Endodermal cell (in vitro differentiated cells): ENCODE results near the gene TTLL5. TPM values are rescaled to one million over a fixed set of nuclear protein-coding genes. Genes with fewer than 3 reads are reported as not detected.
A peak's percentile ranks its signal among the peaks of the same experiment; 100 is the strongest.

Source experiments
- DNase-seq: peaks from one replicate; pipeline ENCODE4 v3.0.0-alpha.2; 2017
- H3K27ac ChIP-seq: 2 replicates; pipeline ENCODE4 v1.5.1; 2013; ENCODE audit warnings: mild to moderate bottlenecking, low read depth, low read length, moderate library complexity
- H3K27me3 ChIP-seq: 2 replicates; pipeline ENCODE4 v1.6.1; 2013; ENCODE audit warnings: mild to moderate bottlenecking, low read length, moderate library complexity; ENCODE audit not compliant: insufficient read depth, control insufficient read depth, poor library complexity, severe bottlenecking
- H3K36me3 ChIP-seq: 2 replicates; pipeline ENCODE4 v1.7.0; 2013; ENCODE audit warnings: mild to moderate bottlenecking, low read length, moderate library complexity; ENCODE audit not compliant: control insufficient read depth, insufficient read depth
- H3K4me1 ChIP-seq: one replicate; pipeline ENCODE4 v1.7.0; 2013; ENCODE audit warnings: low read length; ENCODE audit not compliant: control insufficient read depth, insufficient read depth
- H3K4me3 ChIP-seq: 2 replicates; pipeline ENCODE4 v1.5.1; 2013; ENCODE audit warnings: mild to moderate bottlenecking, low read length, moderate library complexity
- H3K9ac ChIP-seq: 2 replicates; pipeline ENCODE4 v1.6.1; 2013; ENCODE audit warnings: mild to moderate bottlenecking, low read length, moderate library complexity; ENCODE audit not compliant: poor library complexity, severe bottlenecking; ENCODE audit errors: extremely low read depth
- H3K9me3 ChIP-seq: 2 replicates; pipeline ENCODE4 v1.6.1; 2013; ENCODE audit warnings: mild to moderate bottlenecking, low read length, moderate library complexity; ENCODE audit not compliant: control insufficient read depth
- H3K27ac Mint-ChIP-seq: 2 replicates; pipeline ENCODE4 v1.8.0; 2020; ENCODE audit warnings: mixed read lengths
- H3K27me3 Mint-ChIP-seq: 2 replicates; pipeline ENCODE4 v1.8.0; 2021; ENCODE audit warnings: mild to moderate bottlenecking, mixed read lengths; ENCODE audit not compliant: insufficient read depth
- H3K36me3 Mint-ChIP-seq: 2 replicates; pipeline ENCODE4 v1.8.0; 2020; ENCODE audit warnings: low read depth, mixed read lengths
- H3K4me1 Mint-ChIP-seq: 2 replicates; pipeline ENCODE4 v1.8.0; 2020; ENCODE audit warnings: mixed read lengths
- H3K4me3 Mint-ChIP-seq: 2 replicates; pipeline ENCODE4 v1.8.0; 2020; ENCODE audit warnings: mild to moderate bottlenecking, moderate library complexity, mixed read lengths
- H3K9me3 Mint-ChIP-seq: 2 replicates; pipeline ENCODE4 v1.8.0; 2020; ENCODE audit warnings: mild to moderate bottlenecking, mixed read lengths
- CTCF ChIP-seq: fragments of 200-600 bp; sonication (generic); conservative IDR thresholded peaks from 2 replicates; pipeline ENCODE4 v1.5.0; 2021; ENCODE audit warnings: antibody characterized with exemption, mild to moderate bottlenecking
- WGBS, 2 experiments: methylation state at CpG; one replicate each; pipeline versions ENCODE4 v1.1.5 to v1.1.7; 2013; ENCODE audit warnings: missing lambda C conversion rate in 2 of 2, mixed read lengths in 1 of 2; ENCODE audit not compliant: insufficient coverage in 1 of 2, insufficient read length in 1 of 2; 5-methylcytosine and 5-hydroxymethylcytosine counted together
- total RNA-seq, 2 donors: library from RNA; stranded (reverse); fragmentation: NEBNext Ultra II Directional in 1 of 2; extraction: Animal tissue kit (Norgen Biotek cat#: 25700) in 1 of 2; gene quantifications; 2 replicates in 1 of 2; 3 replicates in 1 of 2; pipeline ENCODE4 v1.2.1, GENCODE V29; 2021

Gene TTLL5
- total RNA-seq, 2 donors from 2014 or later: 50.5 to 54.2 TPM

- Histone ChIP-seq H3K27me3 (no peaks in the 10 kb centered on the region), H3K9ac (no peak overlapping the region), H3K36me3 (no peaks in the 10 kb centered on the region), H3K4me1 (no peaks in the 10 kb centered on the region), H3K4me3 (no peak overlapping the region), H3K27ac (no peak overlapping the region), H3K9me3 (no peaks in the 10 kb centered on the region)
- TF ChIP-seq CTCF: no peak
- DNase-seq: no peak
- H3K4me3 Mint-ChIP-seq: no peak overlapping the region
- H3K27me3 Mint-ChIP-seq: peaks cover 17% of the 10 kb centered on the region
- H3K36me3 Mint-ChIP-seq: no peaks in the 10 kb centered on the region
- H3K4me1 Mint-ChIP-seq: peaks cover 60% of the 10 kb centered on the region
- H3K9me3 Mint-ChIP-seq: no peaks in the 10 kb centered on the region
- WGBS, 2 experiments: 49 to 74% methylated on average over 2 to 3 of the region's 3 CpGs
- H3K27ac Mint-ChIP-seq: no peak overlapping the region
Measured at GRCh38 chr14:75977582-75977943, 316.5 kb downstream of the TTLL5 start.

GRCh38 chr14:75978249-75978731 lies 317.2 kb downstream of the TTLL5 start:
- Histone ChIP-seq H3K9ac (no peak overlapping the region), H3K36me3 (no peaks in the 10 kb centered on the region), H3K4me1 (no peaks in the 10 kb centered on the region), H3K4me3 (no peak overlapping the region), H3K27ac (no peak overlapping the region), H3K27me3 (peaks cover 5% of the 10 kb centered on the region), H3K9me3 (no peaks in the 10 kb centered on the region)
- H3K27me3 Mint-ChIP-seq: peaks cover 23% of the 10 kb centered on the region
- H3K4me1 Mint-ChIP-seq: peaks cover 56% of the 10 kb centered on the region
- H3K27ac Mint-ChIP-seq: no peak overlapping the region
- WGBS, 2 experiments: 89 to 92% methylated on average over 10 of the region's 10 CpGs
- no peak overlapping the region for H3K4me3 Mint-ChIP-seq
- peak; percentile 56 for DNase-seq
- no peak for TF ChIP-seq CTCF
- no peaks in the 10 kb centered on the region for H3K9me3 Mint-ChIP-seq
- no peaks in the 10 kb centered on the region for H3K36me3 Mint-ChIP-seq

- peaks cover 55% of the 10 kb centered on the region for H3K4me1 Mint-ChIP-seq
- no peak overlapping the region for H3K4me3 Mint-ChIP-seq
- H3K27ac ChIP-seq: no peak overlapping the region
- peaks cover 28% of the 10 kb centered on the region for H3K27me3 Mint-ChIP-seq
- H3K36me3 Mint-ChIP-seq: no peaks in the 10 kb centered on the region
- peak; percentile 87 for DNase-seq
- TF ChIP-seq CTCF: peak; percentile 81
- no peaks in the 10 kb centered on the region for H3K36me3 ChIP-seq
- peaks cover 7% of the 10 kb centered on the region for H3K27me3 ChIP-seq
- no peak overlapping the region for H3K9ac ChIP-seq
- H3K27ac Mint-ChIP-seq: no peak overlapping the region
- WGBS, 2 experiments: 70 to 77% methylated on average over 9 to 14 of the region's 14 CpGs
- H3K9me3 Mint-ChIP-seq: no peaks in the 10 kb centered on the region
- H3K9me3 ChIP-seq: no peaks in the 10 kb centered on the region
- no peak overlapping the region for H3K4me3 ChIP-seq
- no peaks in the 10 kb centered on the region for H3K4me1 ChIP-seq
Measured at GRCh38 chr14:75979071-75979571, 318.1 kb downstream of the TTLL5 start.
